ENCODE results near the gene PA2G4.

DNA sequence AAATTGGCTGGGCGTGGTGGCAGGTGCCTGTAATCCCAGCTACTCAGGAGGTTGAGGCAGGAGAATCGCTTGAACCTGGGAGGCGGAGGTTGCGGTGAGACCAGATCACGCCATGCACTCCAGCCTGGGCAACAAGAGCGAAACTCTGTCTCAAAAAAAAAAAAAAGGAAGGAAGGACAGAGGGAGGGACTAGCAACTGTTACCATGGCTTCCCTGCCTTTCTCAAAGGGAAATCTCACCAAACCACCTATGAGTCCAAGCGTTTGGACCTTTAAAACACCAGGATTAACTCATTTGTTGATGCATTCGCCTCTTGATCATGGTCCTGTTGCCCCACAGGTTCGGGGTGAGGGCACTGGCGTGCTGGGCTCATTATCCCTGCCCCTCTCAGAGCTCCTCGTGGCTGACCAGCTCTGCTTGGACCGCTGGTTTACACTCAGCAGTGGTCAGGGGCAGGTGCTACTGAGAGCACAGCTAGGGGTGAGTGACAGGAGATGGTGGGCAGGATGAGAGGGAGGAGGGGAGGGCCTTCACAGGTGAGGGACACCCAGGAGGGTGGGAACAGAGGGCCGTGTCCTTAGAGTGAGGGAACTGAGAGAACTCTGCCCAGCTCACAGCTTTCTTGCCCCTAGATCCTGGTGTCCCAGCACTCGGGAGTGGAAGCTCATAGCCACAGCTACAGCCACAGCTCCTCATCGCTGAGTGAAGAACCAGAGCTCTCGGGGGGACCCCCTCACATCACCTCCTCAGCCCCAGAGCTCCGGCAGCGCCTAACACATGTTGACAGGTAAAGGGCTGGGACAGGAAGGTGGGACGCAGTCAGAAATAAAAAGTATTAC is 37.8 kb downstream of the PA2G4 start:
- TF ChIP-seq, protein P1, sequence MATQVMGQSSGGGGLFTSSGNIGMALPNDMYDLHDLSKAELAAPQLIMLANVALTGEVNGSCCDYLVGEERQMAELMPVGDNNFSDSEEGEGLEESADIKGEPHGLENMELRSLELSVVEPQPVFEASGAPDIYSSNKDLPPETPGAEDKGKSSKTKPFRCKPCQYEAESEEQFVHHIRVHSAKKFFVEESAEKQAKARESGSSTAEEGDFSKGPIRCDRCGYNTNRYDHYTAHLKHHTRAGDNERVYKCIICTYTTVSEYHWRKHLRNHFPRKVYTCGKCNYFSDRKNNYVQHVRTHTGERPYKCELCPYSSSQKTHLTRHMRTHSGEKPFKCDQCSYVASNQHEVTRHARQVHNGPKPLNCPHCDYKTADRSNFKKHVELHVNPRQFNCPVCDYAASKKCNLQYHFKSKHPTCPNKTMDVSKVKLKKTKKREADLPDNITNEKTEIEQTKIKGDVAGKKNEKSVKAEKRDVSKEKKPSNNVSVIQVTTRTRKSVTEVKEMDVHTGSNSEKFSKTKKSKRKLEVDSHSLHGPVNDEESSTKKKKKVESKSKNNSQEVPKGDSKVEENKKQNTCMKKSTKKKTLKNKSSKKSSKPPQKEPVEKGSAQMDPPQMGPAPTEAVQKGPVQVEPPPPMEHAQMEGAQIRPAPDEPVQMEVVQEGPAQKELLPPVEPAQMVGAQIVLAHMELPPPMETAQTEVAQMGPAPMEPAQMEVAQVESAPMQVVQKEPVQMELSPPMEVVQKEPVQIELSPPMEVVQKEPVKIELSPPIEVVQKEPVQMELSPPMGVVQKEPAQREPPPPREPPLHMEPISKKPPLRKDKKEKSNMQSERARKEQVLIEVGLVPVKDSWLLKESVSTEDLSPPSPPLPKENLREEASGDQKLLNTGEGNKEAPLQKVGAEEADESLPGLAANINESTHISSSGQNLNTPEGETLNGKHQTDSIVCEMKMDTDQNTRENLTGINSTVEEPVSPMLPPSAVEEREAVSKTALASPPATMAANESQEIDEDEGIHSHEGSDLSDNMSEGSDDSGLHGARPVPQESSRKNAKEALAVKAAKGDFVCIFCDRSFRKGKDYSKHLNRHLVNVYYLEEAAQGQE (IDR thresholded peaks at IDR 0.05; ENCODE audit: low read depth, low read length): no peak
- TF ChIP-seq NRF1 (conservative IDR thresholded peaks at IDR 0.05; ENCODE audit: low read depth, low read length) (no peak), FOS (IDR thresholded peaks at IDR 0.05; ENCODE audit: borderline replicate concordance, extremely low read depth, insufficient read length) (no peak), ZNF24 (IDR thresholded peaks at IDR 0.05) (no peak), SRF (IDR thresholded peaks at IDR 0.05; ENCODE audit: low read depth in 2 of 2, low read length in 2 of 2) (no peak), SP1 (IDR thresholded peaks at IDR 0.05; ENCODE audit: low read depth, low read length) (no peak), POLR2A (IDR thresholded peaks at IDR 0.05; ENCODE audit: low read depth, low read length) (no peak), SMC3 (IDR thresholded peaks at IDR 0.05; ENCODE audit: borderline replicate concordance, low read length) (no peak), KDM1A (IDR thresholded peaks at IDR 0.05; ENCODE audit: borderline replicate concordance) (no peak), NFYB (IDR thresholded peaks at IDR 0.05; ENCODE audit: insufficient read depth, low read depth, low read length) (no peak)
- TF ChIP-seq, protein P2, sequence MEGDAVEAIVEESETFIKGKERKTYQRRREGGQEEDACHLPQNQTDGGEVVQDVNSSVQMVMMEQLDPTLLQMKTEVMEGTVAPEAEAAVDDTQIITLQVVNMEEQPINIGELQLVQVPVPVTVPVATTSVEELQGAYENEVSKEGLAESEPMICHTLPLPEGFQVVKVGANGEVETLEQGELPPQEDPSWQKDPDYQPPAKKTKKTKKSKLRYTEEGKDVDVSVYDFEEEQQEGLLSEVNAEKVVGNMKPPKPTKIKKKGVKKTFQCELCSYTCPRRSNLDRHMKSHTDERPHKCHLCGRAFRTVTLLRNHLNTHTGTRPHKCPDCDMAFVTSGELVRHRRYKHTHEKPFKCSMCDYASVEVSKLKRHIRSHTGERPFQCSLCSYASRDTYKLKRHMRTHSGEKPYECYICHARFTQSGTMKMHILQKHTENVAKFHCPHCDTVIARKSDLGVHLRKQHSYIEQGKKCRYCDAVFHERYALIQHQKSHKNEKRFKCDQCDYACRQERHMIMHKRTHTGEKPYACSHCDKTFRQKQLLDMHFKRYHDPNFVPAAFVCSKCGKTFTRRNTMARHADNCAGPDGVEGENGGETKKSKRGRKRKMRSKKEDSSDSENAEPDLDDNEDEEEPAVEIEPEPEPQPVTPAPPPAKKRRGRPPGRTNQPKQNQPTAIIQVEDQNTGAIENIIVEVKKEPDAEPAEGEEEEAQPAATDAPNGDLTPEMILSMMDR (IDR thresholded peaks at IDR 0.05 in 2 of 3, conservative IDR thresholded peaks at IDR 0.05 in 1 of 3; ENCODE audit: control insufficient read depth in 2 of 3, extremely low read depth in 1 of 3, insufficient read depth in 1 of 3, low read depth in 3 of 3, low read length in 3 of 3): no peak
- TF ChIP-seq, protein P3, sequence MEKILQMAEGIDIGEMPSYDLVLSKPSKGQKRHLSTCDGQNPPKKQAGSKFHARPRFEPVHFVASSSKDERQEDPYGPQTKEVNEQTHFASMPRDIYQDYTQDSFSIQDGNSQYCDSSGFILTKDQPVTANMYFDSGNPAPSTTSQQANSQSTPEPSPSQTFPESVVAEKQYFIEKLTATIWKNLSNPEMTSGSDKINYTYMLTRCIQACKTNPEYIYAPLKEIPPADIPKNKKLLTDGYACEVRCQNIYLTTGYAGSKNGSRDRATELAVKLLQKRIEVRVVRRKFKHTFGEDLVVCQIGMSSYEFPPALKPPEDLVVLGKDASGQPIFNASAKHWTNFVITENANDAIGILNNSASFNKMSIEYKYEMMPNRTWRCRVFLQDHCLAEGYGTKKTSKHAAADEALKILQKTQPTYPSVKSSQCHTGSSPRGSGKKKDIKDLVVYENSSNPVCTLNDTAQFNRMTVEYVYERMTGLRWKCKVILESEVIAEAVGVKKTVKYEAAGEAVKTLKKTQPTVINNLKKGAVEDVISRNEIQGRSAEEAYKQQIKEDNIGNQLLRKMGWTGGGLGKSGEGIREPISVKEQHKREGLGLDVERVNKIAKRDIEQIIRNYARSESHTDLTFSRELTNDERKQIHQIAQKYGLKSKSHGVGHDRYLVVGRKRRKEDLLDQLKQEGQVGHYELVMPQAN (conservative IDR thresholded peaks at IDR 0.05): no peak
- TF ChIP-seq, protein P4, sequence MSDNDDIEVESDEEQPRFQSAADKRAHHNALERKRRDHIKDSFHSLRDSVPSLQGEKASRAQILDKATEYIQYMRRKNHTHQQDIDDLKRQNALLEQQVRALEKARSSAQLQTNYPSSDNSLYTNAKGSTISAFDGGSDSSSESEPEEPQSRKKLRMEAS (IDR thresholded peaks at IDR 0.05; ENCODE audit: low read depth, low read length): no peak
